ENCODE data around the gene RAP1A. TPM values are rescaled to one million over a fixed set of nuclear protein-coding genes. Genes with fewer than 3 reads are reported as not detected.

The RAP1A gene
- total and polyA plus RNA-seq, 11 donors = 52.6 to 134 (median 99.1) TPM

GRCh38 chr1:111747947-111748346 lies 128.4 kb downstream of the RAP1A start:
- no peaks in the 10 kb centered on the region for H3K27me3 ChIP-seq
- intact Hi-C loops (cut with DNase I) = loop anchor here in 5 of 10 donors (1.0 to 5.0 kb wide), 7 partner anchors 31 to 267 kb away; no protein-coding TSS in a partner anchor
- H3K27ac ChIP-seq = no peak overlapping the region
- no peaks in the 10 kb centered on the region for H3K9me3 ChIP-seq
- H3K4me3 ChIP-seq = no peak overlapping the region
- H3K36me3 ChIP-seq = no peaks in the 10 kb centered on the region
- TF ChIP-seq POLR2A (IDR thresholded peaks at IDR 0.05) = no peak
- no peak for DNase-seq
- no peak for ATAC-seq
- 88 to 93% (median 90%) methylated on average over 4 of the region's 4 CpGs for WGBS, 4 donors
- peaks cover 0 to 36% (median 15%) of the 10 kb centered on the region in 12 donors for H3K4me1 ChIP-seq

DNA sequence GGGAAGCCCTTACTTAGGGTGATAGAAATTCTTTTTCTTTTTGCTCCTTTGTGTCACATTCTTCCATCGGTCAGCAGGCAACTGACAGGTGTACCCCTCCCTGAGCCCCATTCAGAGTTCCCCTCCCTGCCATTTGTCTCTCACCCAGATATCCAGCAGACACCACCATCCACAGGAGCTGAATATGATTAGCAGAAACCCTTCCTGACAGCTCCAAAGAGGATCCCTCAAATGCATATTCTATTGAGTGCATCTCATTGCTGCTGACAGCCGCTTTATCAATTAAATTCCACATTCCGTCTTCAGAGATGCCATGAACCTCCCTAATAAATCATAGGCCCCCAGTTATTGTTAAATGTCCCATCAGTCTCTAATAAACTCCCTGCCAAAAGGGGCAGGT lies 130.0 kb downstream of the RAP1A start:
- no peak overlapping the region for H3K4me3 ChIP-seq
- DNase-seq (no peak), ATAC-seq (no peak)
- H3K9me3 ChIP-seq = no peaks in the 10 kb centered on the region
- 72 to 97% (median 87%) methylated on average over 3 of the region's 3 CpGs for WGBS, 4 donors
- no peaks in the 10 kb centered on the region for H3K27me3 ChIP-seq
- no peaks in the 10 kb centered on the region for H3K36me3 ChIP-seq
- peaks cover 0 to 31% (median 7%) of the 10 kb centered on the region in 12 donors for H3K4me1 ChIP-seq
- intact Hi-C loops (cut with DNase I) = loop anchor here in 4 of 10 donors (2.0 to 5.0 kb wide), 5 partner anchors 32 to 267 kb away; no protein-coding TSS in a partner anchor
- TF ChIP-seq, protein P1, sequence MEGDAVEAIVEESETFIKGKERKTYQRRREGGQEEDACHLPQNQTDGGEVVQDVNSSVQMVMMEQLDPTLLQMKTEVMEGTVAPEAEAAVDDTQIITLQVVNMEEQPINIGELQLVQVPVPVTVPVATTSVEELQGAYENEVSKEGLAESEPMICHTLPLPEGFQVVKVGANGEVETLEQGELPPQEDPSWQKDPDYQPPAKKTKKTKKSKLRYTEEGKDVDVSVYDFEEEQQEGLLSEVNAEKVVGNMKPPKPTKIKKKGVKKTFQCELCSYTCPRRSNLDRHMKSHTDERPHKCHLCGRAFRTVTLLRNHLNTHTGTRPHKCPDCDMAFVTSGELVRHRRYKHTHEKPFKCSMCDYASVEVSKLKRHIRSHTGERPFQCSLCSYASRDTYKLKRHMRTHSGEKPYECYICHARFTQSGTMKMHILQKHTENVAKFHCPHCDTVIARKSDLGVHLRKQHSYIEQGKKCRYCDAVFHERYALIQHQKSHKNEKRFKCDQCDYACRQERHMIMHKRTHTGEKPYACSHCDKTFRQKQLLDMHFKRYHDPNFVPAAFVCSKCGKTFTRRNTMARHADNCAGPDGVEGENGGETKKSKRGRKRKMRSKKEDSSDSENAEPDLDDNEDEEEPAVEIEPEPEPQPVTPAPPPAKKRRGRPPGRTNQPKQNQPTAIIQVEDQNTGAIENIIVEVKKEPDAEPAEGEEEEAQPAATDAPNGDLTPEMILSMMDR (IDR thresholded peaks at IDR 0.05) = no peak
- no peak for TF ChIP-seq POLR2A (IDR thresholded peaks at IDR 0.05)
- no peak overlapping the region for H3K27ac ChIP-seq

GRCh38 chr1:111750856-111751255 lies 131.3 kb downstream of the RAP1A start:
- no peak for DNase-seq
- Histone ChIP-seq H3K27ac (peak overlapping the region in 1 of 12 donors; percentile 27), H3K4me3 (no peak overlapping the region), H3K36me3 (no peaks in the 10 kb centered on the region), H3K4me1 (peaks cover 0 to 37% (median 7%) of the 10 kb centered on the region in 12 donors), H3K27me3 (no peaks in the 10 kb centered on the region), H3K9me3 (no peaks in the 10 kb centered on the region)
- TF ChIP-seq, protein P1 (IDR thresholded peaks at IDR 0.05) = no peak
- no peak for TF ChIP-seq POLR2A (IDR thresholded peaks at IDR 0.05)
- WGBS, 4 donors = 80 to 88% (median 83%) methylated on average over 2 of the region's 2 CpGs
- ATAC-seq = no peak
- intact Hi-C loops (cut with DNase I) = loop anchor here in 1 of 10 donors (5.0 kb wide), 2 partner anchors 34 to 269 kb away; no protein-coding TSS in a partner anchor

DNA sequence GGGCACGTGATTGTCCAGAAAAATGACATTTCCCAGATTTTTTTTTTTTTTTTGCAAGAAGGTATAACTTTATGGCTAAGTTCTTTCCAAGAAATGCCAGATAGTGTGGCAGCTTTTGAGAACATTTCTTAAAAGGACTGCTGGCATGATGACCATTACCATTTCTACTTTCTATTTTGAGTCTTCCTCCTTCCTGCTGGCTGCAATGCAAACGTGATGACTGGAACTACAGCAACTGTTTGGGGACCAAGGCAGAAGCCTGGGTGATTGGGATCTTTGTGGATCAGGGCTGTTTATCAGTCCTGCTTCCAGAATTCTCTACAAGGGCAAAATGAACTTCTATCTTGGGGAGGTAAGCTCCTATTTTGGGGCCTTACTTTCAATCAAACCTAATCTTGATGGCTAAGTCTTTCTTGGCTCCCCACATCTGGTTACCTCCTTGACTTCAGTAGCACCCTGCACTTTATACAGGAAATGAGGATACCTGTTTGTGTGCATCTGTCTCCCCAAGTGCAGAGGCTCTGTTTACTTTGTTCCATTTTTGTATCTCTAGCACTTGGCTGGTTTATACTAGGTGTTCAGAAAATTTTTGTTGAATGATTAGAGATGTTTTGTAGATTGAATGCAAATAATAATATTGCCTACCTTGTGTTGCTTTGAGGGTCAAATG lies 132.5 kb downstream of the RAP1A start:
- intact Hi-C loops (cut with DNase I) = loop anchor here in 1 of 10 donors (5.0 kb wide), 2 partner anchors 35 to 270 kb away; no protein-coding TSS in a partner anchor
- no peak for ATAC-seq
- no peak for DNase-seq

More for the DNA sequence above, 132.5 kb downstream of the RAP1A start:
- WGBS, 4 donors = 46 to 51% (median 50%) methylated on average over 2 of the region's 2 CpGs
- H3K36me3 ChIP-seq = peaks cover 0 to 2% (median 0%) of the 10 kb centered on the region in 9 donors
- peaks cover 0 to 41% (median 14%) of the 10 kb centered on the region in 12 donors for H3K4me1 ChIP-seq
- H3K4me3 ChIP-seq = no peak overlapping the region
- TF ChIP-seq POLR2A (IDR thresholded peaks at IDR 0.05) = no peak
- TF ChIP-seq, protein P1 (IDR thresholded peaks at IDR 0.05) = no peak
- peak overlapping the region in 1 of 12 donors; percentile 49 for H3K27ac ChIP-seq
- no peaks in the 10 kb centered on the region for H3K27me3 ChIP-seq
- H3K9me3 ChIP-seq = no peaks in the 10 kb centered on the region
